Chondrocyte (in vitro differentiated cells): ENCODE data around the gene NFS1. TPM values are rescaled to one million over a fixed set of nuclear protein-coding genes. Genes with fewer than 3 reads are reported as not detected.
"Not testable (repeated sequence)": the region's sequence is repeated elsewhere in the genome, so short reads cannot be mapped to it uniquely, and the experiment has no call there.

Experiments used
- DNase-seq: peaks from one replicate; pipeline ENCODE4 v3.0.0; 2021; ENCODE audit warnings: mixed read lengths, low spot score
- H3K27ac Mint-ChIP-seq: one replicate; pipeline ENCODE4 v1.8.0; 2021; ENCODE audit warnings: mild to moderate bottlenecking, moderate library complexity, mixed read lengths; ENCODE audit not compliant: unreplicated experiment
- H3K27me3 Mint-ChIP-seq: 2 replicates; pipeline ENCODE4 v1.8.0; 2021; ENCODE audit warnings: low read depth, mixed read lengths
- H3K36me3 Mint-ChIP-seq: 2 replicates; pipeline ENCODE4 v1.8.0; 2021; ENCODE audit warnings: low read depth, mixed read lengths
- H3K4me1 Mint-ChIP-seq: 2 replicates; pipeline ENCODE4 v1.8.0; 2021; ENCODE audit warnings: low read depth, mild to moderate bottlenecking, mixed read lengths
- H3K4me3 Mint-ChIP-seq: one replicate; pipeline ENCODE4 v1.8.0; 2021; ENCODE audit warnings: mild to moderate bottlenecking, moderate library complexity, mixed read lengths; ENCODE audit not compliant: unreplicated experiment
- H3K9me3 Mint-ChIP-seq: 2 replicates; pipeline ENCODE4 v1.8.0; 2021; ENCODE audit warnings: low read depth, mixed read lengths
- total RNA-seq: library from RNA; stranded (reverse); gene quantifications from 3 replicates; pipeline ENCODE4 v1.2.1, GENCODE V29; 2021
- TF ChIP-seq, protein P1 (sequence below): fragments of 200-600 bp; sonication (generic); IDR thresholded peaks from 2 replicates; pipeline ENCODE4 v1.5.0; 2021; ENCODE audit warnings: antibody characterized with exemption, mild to moderate bottlenecking, moderate library complexity

The NFS1 gene
- total RNA-seq, 1 donor from 2014 or later = 26.8 TPM

DNA sequence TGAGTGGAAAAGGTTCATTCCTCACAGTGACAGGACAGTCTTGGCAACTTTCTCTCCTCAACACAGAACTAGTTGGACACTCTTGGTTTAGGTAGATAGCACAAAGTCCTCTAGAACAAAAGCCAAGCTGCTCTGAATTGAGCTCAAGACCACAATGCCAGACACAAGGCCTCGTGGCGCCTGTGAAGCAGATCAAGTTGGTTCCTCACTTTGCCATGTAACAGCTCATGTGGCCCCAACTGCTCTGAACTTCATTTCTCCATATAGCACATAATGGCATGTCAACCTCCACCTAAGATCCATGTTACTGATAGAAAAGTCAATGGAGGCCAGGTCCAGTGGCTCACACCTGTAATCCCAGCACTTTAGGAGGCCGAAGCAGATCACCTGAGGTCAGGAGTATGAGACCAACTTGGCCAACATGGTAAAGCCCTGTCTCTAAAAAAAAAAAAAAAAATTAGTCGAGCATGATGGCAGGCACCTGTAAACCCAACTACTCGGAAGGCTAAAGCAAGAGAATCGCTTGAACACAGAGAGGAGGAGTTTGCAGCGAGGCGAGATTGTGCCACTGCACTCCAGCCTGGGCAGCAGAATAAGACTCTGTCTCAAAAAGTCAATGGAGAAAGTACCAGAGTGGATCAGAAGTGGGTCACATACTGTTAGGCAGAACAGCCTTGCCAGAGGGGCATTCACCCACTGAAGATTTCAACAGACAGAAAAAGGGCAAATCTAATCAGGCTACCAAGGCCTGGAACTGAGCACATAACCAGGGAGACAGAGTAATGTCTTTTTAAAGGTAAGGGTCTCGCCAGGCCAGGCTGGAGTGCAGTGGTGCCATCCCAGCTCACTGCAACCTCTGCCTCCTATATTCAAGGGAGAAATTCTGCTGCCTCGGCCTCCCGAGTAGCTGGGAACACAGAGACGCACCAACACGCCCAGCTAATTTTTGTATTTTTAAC, 21.3 kb upstream of the NFS1 start:
- peak overlapping the region; percentile 38 for H3K27ac Mint-ChIP-seq
- H3K4me3 Mint-ChIP-seq = no peak overlapping the region
- H3K9me3 Mint-ChIP-seq = no peaks in the 10 kb centered on the region
- DNase-seq = no peak
- TF ChIP-seq, protein P1, sequence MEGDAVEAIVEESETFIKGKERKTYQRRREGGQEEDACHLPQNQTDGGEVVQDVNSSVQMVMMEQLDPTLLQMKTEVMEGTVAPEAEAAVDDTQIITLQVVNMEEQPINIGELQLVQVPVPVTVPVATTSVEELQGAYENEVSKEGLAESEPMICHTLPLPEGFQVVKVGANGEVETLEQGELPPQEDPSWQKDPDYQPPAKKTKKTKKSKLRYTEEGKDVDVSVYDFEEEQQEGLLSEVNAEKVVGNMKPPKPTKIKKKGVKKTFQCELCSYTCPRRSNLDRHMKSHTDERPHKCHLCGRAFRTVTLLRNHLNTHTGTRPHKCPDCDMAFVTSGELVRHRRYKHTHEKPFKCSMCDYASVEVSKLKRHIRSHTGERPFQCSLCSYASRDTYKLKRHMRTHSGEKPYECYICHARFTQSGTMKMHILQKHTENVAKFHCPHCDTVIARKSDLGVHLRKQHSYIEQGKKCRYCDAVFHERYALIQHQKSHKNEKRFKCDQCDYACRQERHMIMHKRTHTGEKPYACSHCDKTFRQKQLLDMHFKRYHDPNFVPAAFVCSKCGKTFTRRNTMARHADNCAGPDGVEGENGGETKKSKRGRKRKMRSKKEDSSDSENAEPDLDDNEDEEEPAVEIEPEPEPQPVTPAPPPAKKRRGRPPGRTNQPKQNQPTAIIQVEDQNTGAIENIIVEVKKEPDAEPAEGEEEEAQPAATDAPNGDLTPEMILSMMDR = no peak
- peaks cover 4% of the 10 kb centered on the region for H3K4me1 Mint-ChIP-seq
- H3K27me3 Mint-ChIP-seq = no peaks in the 10 kb centered on the region
- H3K36me3 Mint-ChIP-seq = peaks cover 57% of the 10 kb centered on the region

GRCh38 chr20:35719717-35720116, 20.6 kb upstream of the NFS1 start:
- H3K9me3 Mint-ChIP-seq = no peaks in the 10 kb centered on the region
- no peaks in the 10 kb centered on the region for H3K27me3 Mint-ChIP-seq
- peaks cover 4% of the 10 kb centered on the region for H3K4me1 Mint-ChIP-seq
- no peak overlapping the region for H3K27ac Mint-ChIP-seq
- TF ChIP-seq, protein P1 = no peak
- H3K4me3 Mint-ChIP-seq = no peak overlapping the region
- peaks cover 55% of the 10 kb centered on the region for H3K36me3 Mint-ChIP-seq
- no peak for DNase-seq

- Mint-ChIP-seq H3K9me3 (no peaks in the 10 kb centered on the region), H3K36me3 (peaks cover 54% of the 10 kb centered on the region), H3K4me3 (no peak overlapping the region), H3K27ac (peak overlapping the region; percentile 65), H3K4me1 (peaks cover 4% of the 10 kb centered on the region), H3K27me3 (no peaks in the 10 kb centered on the region)
- no peak for DNase-seq
- TF ChIP-seq, protein P1 = no peak
These were observed 20.0 kb upstream of the NFS1 start for GRCh38 chr20:35718972-35719635.

- not testable (repeated sequence) for H3K4me1 Mint-ChIP-seq, H3K9me3 Mint-ChIP-seq, H3K27me3 Mint-ChIP-seq, DNase-seq, H3K4me3 Mint-ChIP-seq
- H3K27ac Mint-ChIP-seq = peak overlapping the region; percentile 66
- peaks cover 55% of the 10 kb centered on the region for H3K36me3 Mint-ChIP-seq
These were observed 19.2 kb upstream of the NFS1 start for GRCh38 chr20:35718321-35718720.

- no peaks in the 10 kb centered on the region for H3K9me3 Mint-ChIP-seq
- no peaks in the 10 kb centered on the region for H3K27me3 Mint-ChIP-seq
- H3K27ac Mint-ChIP-seq = no peak overlapping the region
- peaks cover 54% of the 10 kb centered on the region for H3K36me3 Mint-ChIP-seq
- no peak for DNase-seq
- H3K4me1 Mint-ChIP-seq = peaks cover 10% of the 10 kb centered on the region
- TF ChIP-seq, protein P1 = no peak
- H3K4me3 Mint-ChIP-seq = no peak overlapping the region
These were observed 17.2 kb upstream of the NFS1 start for GRCh38 chr20:35716330-35716729.
